Uterus (tissue), 2 donors: Measurements from ENCODE around the gene EP400.

ENCODE experiments used
- POLR2A ChIP-seq, 2 donors: fragments of 450-650 bp; IDR thresholded peaks; one replicate each; pipeline ENCODE4 v1.6.1; 2016; ENCODE audit warnings: antibody characterized with exemption in 2 of 2, mild to moderate bottlenecking in 1 of 2, moderate library complexity in 1 of 2
- TF ChIP-seq, protein P1 (sequence below), 4 experiments: fragments of 200-600 bp in 2 of 4; fragments of 450-650 bp in 2 of 4; sonication (generic) in 2 of 4; IDR thresholded peaks; one replicate each; pipeline ENCODE4 v1.5.1; 2016 to 2019; ENCODE audit warnings: antibody characterized with exemption in 4 of 4, mild to moderate bottlenecking in 2 of 4, moderate library complexity in 1 of 4

DNA sequence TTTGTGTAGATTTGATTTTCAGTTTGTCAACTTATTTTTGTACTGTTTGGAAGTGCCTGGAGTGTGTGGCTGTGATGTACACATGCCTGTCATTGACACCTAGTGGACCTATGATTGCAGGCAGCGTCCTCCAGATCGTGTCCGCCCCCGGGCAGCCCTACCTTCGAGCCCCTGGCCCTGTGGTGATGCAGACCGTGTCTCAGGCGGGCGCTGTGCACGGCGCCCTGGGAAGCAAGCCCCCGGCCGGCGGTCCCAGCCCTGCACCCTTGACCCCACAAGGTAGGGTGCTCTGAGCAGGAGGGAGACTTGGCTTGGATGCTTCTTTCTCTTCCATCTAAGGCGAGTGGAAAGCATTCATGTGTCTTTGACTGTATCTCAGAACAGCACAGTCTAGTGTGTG lies 75.8 kb downstream of the EP400 start:
- TF ChIP-seq, protein P1, sequence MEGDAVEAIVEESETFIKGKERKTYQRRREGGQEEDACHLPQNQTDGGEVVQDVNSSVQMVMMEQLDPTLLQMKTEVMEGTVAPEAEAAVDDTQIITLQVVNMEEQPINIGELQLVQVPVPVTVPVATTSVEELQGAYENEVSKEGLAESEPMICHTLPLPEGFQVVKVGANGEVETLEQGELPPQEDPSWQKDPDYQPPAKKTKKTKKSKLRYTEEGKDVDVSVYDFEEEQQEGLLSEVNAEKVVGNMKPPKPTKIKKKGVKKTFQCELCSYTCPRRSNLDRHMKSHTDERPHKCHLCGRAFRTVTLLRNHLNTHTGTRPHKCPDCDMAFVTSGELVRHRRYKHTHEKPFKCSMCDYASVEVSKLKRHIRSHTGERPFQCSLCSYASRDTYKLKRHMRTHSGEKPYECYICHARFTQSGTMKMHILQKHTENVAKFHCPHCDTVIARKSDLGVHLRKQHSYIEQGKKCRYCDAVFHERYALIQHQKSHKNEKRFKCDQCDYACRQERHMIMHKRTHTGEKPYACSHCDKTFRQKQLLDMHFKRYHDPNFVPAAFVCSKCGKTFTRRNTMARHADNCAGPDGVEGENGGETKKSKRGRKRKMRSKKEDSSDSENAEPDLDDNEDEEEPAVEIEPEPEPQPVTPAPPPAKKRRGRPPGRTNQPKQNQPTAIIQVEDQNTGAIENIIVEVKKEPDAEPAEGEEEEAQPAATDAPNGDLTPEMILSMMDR (IDR thresholded peaks at IDR 0.05) = no peak
- no peak for TF ChIP-seq POLR2A (IDR thresholded peaks at IDR 0.05)
